Frontal cortex (tissue), 4 donors: Measurements from ENCODE around the gene ADD2. TPM values are rescaled to one million over a fixed set of nuclear protein-coding genes. Genes with fewer than 3 reads are reported as not detected.

Source experiments
- DNase-seq, 2 donors: peaks; one replicate each; pipeline ENCODE4 v3.0.0; 2012; ENCODE audit warnings: low spot score in 2 of 2
- FAIRE-seq: peaks from 2 replicates; lab custom pipeline; 2012; peaks lifted over from hg19 to GRCh38; lab: Jason Lieb, UNC
- total RNA-seq: library from RNA; depleted of rRNA; stranded (reverse); fragments of >200 nt; gene quantifications from one replicate; pipeline ENCODE4 v1.2.3, GENCODE V29; 2014
- donor health status: control.
- donor health status: control.
- donor health status: control.

Gene ADD2
- total RNA-seq, 1 donor from 2014 or later: 291 TPM

DNA sequence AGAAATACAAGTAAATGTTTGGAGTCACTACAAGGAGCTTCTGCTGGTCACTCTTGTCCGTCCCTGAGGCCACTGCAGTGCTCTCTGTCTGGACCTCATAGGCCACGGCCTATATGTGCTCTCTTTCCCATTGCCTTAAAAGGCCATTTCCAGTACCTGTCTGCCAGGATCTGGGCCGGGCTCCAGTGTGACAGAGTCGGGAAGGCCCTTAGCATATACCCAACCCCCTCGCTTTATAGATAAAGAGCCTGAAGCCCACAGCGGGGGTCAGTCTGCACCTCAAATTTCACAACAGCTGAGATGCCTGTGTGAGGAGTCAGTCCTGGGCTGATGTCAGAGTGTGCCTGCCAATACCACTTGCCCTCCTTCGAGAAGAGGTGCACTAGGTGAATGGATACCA is 39.9 kb downstream of the ADD2 start:
- FAIRE-seq (no peak), DNase-seq (no peak)

DNA sequence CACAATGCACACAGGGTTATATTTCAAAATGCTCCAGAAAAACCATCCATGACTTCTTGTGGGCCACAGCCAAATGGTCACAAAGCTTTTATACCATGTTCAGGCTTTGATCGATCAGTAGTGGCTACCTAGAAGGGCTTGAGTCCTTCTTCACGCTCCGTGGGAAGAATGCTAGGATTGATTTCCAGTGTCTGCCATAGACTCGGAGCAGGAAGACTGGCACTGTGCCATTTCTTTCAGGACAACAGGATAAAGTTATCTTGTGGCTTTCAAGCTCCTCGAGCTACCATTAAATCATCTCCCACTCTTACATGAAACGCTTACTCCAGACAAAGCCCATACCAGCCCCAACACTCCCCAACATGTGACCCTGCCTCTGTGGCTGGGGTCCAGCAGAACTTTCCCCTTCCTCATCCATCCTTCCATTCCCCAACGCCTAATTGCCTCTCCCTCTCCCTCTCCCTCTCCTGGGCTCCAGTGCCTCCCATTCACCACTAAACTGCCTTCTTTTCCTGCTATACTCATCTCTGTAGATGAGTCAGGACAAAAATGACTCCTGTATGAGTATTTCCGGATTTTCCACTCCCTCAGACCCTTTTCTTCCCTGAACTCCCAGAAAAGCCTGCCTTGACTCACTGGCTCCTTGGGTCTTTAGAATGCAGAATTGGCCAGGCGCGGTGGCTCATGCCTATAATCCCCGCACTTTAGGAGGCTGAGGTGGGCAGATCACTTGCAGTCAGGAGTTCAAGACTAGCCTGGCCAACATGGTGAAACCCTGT is 40.9 kb downstream of the ADD2 start:
- DNase-seq (no peak), FAIRE-seq (no peak)

GRCh38 chr2:70725505-70725904 is 42.5 kb downstream of the ADD2 start:
- DNase-seq (no peak), FAIRE-seq (no peak)

DNA sequence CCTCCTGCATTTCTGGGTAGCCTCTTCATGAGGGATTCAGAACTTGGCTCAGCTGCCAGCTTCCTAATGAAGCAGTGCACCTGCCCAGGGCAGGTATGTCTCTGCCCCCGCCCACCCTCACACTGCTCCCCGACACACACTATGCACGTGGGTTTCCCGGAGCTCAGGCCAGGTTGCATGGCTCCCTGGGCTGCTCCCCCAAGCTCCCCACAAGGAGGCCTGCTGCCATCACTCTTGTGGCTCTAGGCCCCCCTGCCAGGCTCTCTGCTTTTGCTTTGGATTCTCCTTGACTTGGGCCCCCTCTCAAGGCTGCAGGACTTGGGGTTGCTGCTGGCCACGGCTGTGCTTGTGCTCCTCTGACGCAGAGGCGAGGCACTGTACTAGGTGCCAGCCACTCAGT is 43.6 kb downstream of the ADD2 start:
- FAIRE-seq: no peak

DNA sequence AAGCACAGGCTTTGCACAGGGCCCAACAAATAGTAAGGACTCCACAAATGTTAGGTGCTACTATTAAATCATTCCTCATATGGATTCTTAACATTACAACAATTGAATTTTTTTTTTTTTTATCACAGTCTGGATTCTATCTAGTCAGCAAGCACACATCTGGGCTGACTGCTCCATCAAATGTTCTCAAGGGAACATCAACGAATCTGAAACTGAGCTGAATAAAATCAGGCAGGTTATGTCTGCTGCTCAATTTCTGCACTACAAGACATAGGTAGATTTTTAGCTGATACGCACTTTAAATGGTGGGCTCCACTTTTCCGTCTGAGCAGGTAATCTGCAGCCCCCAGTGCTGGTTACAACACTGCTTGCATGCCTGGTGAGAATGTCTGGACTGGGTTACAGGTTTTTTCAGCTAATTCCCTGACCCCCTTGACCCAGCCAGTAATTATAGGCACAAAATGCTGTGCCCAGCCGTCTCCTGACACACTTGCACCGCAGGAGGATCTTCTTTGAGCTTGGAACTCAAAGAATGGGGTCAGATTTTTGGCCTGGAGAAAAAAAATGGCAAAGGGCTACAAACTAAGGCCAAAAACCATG is 44.6 kb downstream of the ADD2 start:
- no peak for DNase-seq

More for the DNA sequence above, 43.6 kb downstream of the ADD2 start:
- no peak for DNase-seq

GRCh38 chr2:70720124-70720523 is 47.9 kb downstream of the ADD2 start:
- FAIRE-seq: no peak
- no peak for DNase-seq

More for the DNA sequence above, 44.6 kb downstream of the ADD2 start:
- FAIRE-seq: no peak

- no peak for FAIRE-seq
- no peak for DNase-seq
Measured at GRCh38 chr2:70719231-70719630, 48.8 kb downstream of the ADD2 start.

GRCh38 chr2:70718736-70719135 is 49.3 kb downstream of the ADD2 start:
- DNase-seq: no peak
- FAIRE-seq: no peak

DNA sequence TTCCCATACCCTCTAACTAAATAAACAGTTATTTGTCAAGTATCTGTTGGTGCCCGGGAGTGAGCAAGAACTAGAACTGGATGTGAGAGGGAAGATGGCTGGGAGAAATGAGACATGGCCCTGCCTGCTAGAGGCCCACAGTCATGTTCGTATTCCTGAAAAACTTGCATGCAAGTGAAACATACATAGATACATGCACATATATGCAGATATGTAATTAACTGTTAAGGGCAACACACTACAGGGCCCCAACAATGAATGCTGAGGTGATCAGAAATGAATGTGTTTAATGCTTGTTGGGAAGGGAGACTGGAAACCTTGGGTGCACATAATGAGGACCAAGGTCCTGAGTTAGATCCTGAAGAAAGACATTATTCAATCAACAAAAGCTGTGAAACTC is 49.8 kb downstream of the ADD2 start:
- FAIRE-seq (no peak), DNase-seq (no peak)

GRCh38 chr2:70717431-70718038 is 50.5 kb downstream of the ADD2 start:
- DNase-seq: no peak
- no peak for FAIRE-seq

GRCh38 chr2:70716951-70717350 is 51.0 kb downstream of the ADD2 start:
- DNase-seq (no peak), FAIRE-seq (no peak)

- FAIRE-seq: no peak
- DNase-seq: no peak
Measured at GRCh38 chr2:70716131-70716743, 51.8 kb downstream of the ADD2 start.

DNA sequence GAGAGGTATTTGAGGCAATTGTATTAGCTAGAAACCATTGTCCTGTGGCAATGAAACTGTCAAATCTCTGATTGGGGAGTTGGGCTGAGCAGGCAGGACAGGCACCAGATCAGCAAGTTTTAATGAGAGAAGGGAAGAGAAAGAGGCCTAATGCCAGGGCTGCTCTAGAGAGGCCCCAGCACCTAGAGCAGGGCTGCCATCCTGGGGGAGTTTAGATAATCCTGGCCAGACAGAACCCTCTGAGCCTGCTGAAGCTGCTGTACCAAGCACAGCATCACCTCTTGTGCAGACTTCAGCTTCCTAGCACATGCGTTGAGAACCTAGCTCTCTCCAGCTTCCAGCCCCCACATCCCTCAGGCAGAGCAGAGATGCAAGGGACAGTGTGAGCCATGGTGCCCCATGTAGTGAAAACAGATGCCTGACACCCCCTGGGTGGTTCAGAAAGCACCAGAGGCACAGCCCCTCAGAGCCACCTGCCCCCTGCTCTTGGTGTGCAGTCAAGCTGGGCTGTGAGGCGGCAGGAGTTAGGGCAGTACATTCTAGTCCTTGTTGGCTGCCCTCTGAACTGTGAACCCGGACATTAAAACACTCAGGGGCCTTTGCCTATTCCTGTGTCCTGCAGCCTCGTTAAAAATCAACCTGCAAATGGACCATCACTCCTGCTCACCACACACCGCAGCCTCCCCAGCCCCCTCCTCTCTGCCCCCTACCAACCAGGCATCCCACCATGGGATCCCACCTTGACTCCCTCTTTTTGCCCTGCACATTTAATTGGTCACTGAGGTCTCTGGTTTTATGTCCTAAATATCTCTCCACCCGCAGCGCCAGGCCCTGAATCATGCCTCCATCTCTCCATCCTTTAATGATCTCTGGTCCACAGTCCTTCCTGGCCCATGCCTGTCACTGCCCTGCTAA is 52.7 kb downstream of the ADD2 start:
- FAIRE-seq (no peak), DNase-seq (no peak)

- no peak for FAIRE-seq
- DNase-seq: no peak
Measured at GRCh38 chr2:70714141-70714905, 53.7 kb downstream of the ADD2 start.

DNA sequence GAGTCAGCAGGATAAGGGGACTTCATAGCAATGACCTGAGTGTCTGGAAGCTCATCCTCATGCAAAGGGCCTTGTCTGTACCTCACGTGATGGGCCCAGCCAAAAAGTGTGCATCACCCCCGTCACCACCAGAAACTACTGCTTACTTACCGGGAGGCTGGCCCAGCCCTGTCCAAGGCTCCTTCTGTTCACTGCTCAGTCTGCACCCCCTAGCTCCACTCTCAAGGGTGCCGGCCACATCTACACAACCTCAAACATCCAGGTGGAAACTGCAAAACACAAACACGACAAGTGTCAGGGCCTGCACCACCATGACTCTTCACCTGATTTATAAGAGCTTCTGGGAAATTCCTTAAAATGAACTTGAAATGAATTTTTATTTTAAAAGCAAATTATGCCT is 55.1 kb downstream of the ADD2 start:
- FAIRE-seq: no peak

DNA sequence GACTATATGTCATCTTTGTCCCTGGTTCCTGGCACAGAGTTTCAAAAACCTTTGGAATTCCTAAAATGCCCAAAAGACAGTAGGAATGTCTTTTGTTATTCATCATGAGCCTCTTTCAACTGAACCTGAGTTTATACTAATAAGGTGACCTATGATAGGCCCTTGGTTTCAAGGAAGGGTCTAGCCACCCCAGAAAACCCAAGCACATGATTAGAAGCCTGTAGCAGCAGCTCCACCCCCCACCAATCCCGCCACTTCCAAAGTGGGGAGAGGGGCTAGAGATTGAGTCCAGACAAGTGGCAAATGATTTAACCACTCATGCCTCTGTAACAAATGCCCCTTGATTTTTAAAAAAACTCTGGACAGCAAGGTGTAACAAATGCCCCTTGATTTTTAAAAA is 56.8 kb downstream of the ADD2 start:
- DNase-seq: no peak
- no peak for FAIRE-seq

More for the DNA sequence above, 55.1 kb downstream of the ADD2 start:
- DNase-seq: no peak

DNA sequence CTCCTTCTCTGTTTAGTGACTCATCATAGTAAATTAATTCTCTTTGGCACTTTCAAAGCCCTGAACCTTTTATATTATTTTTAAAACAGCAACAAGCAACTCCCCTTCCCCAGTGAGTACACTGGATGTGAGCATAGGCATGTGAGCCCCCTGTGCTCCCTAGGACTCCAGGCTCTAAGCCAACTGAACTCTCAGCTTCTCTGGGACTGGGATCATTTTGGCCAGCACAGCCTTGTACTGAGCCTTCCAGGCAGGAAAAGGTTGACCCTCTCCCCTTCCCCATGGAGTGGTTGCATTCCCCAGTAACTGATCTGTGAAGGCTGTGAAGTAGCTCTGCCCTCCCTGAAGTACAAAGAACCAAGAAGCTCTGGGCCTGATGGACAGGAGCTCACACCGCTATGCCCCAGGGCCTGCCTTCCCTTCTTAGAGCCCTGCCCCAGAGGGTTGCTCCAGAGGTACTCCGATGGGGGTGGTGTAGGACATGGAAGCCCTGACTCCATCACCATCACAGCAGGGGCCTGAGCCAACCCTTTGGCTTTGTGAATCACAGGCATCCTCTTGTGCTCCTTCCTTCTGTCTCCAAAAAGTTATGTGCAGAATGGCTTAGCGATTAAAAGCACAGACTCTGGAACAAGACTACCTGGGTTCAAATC is 57.8 kb downstream of the ADD2 start:
- DNase-seq: no peak

DNA sequence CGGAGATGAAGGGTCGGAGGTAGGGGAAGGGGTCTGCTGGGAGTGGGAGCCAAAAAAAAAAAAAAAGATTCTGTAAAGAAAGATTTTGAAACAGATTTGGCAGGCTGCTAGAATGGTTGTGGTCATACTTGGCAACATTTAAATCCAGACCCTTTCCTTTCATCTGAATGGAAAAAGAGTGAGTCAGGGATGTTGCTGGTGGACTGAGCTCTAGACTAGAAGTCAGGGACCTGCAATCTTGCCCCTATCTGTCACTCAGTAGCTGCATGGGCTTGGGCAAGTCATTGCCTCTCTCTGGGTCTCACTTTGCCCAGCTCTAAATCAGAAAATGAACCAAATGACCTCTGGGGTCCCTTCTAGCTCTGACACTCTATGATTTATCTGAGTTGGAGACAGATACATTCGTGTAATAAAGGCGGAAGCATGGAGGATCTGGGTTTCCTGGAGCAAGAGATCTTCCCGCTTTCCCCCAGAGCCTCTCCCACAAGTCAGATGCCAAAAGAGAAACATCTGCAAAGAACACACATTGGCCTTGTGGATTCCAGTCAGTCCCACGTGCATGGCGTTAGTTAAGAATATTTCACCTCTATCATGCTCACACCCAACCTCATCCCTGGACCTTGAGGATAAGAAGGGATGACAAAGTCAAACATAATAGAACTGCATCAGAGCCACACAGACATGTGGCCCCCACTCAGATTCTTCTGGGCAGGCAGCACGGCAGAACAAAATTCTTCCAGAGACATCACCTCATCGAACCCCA is 58.5 kb downstream of the ADD2 start:
- FAIRE-seq: no peak
- no peak for DNase-seq

More for the DNA sequence above, 57.8 kb downstream of the ADD2 start:
- no peak for FAIRE-seq
